ENCODE data around the gene FGFR2.

The FGFR2 gene

DNA sequence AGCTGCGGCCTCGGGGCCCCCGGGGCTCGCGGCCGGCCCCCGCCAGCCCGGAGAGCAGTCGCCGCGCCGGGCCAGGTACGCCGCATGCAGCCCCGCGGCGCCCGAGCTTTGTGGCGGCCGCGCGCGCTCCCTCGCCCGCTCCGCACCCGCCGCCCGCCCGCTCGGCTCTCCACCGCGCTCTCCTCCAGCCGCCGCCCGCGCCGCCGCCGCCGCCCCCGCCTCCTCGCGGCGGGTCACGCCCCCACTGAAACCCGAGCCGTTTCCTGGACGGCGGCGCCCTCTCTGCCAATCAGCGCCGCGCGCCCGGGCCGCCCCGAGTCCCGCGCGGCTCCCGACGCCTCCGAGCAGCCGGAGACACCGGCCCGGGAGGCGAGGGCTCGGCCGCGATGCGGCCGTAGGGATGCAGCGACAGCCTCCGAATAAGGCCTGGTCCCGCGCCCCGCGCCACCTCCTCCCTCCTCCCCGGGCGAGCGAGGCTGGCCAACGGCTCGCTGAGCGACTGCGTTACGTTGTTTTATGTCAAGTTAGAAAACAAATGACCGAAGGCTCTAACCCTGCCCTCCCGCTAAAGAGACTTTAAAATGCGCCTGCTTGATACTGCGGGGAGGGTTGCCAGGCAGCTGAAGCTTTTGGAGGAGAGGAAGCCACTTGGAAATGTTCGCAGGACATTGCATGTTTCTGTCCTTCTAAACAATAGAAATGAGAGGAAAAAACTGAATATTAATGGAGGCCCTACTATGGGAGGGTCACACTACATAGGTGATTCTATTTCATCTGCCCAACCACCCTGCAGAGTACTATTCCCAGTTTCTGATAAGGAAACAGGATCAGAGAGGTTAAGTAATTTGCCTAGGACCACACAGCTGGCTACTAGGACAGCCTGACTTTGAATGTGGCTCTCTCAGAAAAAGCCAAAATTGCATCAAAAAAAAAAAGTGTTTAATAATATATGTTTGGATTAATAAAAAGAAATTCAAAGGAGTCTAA lies at the start of gene FGFR2:
FGFR2 (minus strand) TSS at position 182 of the 987 bp plus-strand sequence. CDS start 4,627 bp downstream, outside the sequence.
- peak; percentile 17 for DNase-seq (ENCODE audit: low read depth)
- H3K4me3 ChIP-seq (ENCODE audit: control insufficient read depth, low read depth, low read length) = no peak within 1 kb of the TSS
- TF ChIP-seq, protein P1, sequence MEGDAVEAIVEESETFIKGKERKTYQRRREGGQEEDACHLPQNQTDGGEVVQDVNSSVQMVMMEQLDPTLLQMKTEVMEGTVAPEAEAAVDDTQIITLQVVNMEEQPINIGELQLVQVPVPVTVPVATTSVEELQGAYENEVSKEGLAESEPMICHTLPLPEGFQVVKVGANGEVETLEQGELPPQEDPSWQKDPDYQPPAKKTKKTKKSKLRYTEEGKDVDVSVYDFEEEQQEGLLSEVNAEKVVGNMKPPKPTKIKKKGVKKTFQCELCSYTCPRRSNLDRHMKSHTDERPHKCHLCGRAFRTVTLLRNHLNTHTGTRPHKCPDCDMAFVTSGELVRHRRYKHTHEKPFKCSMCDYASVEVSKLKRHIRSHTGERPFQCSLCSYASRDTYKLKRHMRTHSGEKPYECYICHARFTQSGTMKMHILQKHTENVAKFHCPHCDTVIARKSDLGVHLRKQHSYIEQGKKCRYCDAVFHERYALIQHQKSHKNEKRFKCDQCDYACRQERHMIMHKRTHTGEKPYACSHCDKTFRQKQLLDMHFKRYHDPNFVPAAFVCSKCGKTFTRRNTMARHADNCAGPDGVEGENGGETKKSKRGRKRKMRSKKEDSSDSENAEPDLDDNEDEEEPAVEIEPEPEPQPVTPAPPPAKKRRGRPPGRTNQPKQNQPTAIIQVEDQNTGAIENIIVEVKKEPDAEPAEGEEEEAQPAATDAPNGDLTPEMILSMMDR (conservative IDR thresholded peaks at IDR 0.05; ENCODE audit: control insufficient read depth, insufficient read depth, low read depth, low read length) = no peak

- H3K4me3 ChIP-seq (ENCODE audit: control insufficient read depth, low read depth, low read length) = no peak overlapping the region
- TF ChIP-seq, protein P1 (conservative IDR thresholded peaks at IDR 0.05; ENCODE audit: control insufficient read depth, insufficient read depth, low read depth, low read length) = no peak
- DNase-seq (ENCODE audit: low read depth) = no peak
Observed at GRCh38 chr10:121647401-121647800, 49.2 kb upstream of the FGFR2 start.

DNA sequence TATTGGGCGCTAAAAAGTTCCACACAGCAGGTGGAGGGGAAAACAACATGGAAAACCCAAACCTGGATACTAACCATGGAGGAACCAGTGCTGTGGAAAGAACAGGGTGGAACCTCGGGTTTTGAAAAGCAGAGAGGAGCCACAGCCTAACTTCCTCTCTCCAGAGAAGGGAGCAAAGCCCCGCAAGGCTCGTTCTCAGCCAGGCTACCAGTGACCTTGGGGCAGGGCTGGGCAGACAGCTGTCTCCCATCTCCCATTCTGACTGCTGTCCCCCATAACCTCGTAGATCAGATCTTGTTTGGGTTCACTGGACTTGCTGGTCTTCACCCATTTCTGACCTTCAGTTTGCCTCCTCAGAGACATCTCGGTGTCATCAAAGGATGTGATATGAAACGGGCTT lies 47.5 kb upstream of the FGFR2 start:
- TF ChIP-seq, protein P1 (conservative IDR thresholded peaks at IDR 0.05; ENCODE audit: control insufficient read depth, insufficient read depth, low read depth, low read length) = no peak
- no peak for DNase-seq (ENCODE audit: low read depth)

DNA sequence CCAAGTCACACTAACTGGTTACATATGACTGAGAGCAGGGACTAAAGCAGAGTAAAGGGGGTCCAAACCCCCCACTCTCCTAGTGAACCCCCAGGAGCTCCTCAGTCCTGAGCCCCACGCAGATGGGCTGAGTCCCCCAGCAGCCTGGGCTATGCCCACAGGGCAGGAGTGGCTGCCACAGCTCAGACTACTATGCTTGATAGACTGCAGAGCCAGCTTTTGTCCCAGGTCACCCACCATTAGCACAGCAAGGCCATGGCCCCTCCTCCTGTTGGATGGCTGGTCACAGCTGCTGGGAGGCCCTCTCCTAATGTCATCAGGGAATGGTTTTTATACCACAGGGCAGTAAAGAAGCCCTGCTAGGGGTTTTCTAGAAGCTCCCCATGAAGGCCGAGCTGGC lies 46.3 kb upstream of the FGFR2 start:
- no peak for DNase-seq (ENCODE audit: low read depth)
- H3K4me3 ChIP-seq (ENCODE audit: control insufficient read depth, low read depth, low read length) = no peak overlapping the region
- TF ChIP-seq, protein P1 (conservative IDR thresholded peaks at IDR 0.05; ENCODE audit: control insufficient read depth, insufficient read depth, low read depth, low read length) = no peak

More for the DNA sequence above, 47.5 kb upstream of the FGFR2 start:
- H3K4me3 ChIP-seq (ENCODE audit: control insufficient read depth, low read depth, low read length) = no peak overlapping the region

- no peak for DNase-seq (ENCODE audit: low read depth)
- H3K4me3 ChIP-seq (ENCODE audit: control insufficient read depth, low read depth, low read length) = no peak overlapping the region
- TF ChIP-seq, protein P1 (conservative IDR thresholded peaks at IDR 0.05; ENCODE audit: control insufficient read depth, insufficient read depth, low read depth, low read length) = no peak
Observed at GRCh38 chr10:121640266-121640665, 42.0 kb upstream of the FGFR2 start.

DNA sequence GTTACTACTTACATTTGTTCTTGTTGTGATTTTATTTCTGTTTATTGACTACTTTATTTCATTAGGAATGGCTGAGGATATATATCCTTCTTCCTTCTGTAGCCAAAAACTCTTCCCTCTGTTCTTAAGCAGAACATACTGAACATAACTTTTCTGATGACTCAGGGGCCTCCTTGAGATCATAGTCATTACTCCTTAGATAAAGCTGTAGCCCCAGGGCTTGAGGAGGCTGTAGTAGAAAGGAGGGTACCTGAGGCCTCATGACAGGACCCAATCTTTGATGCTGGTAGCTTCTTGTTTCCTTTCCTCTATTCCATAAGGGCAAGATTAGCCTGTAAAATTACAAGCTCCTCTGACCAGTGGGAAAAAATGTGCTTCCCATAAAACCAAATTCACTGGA lies 41.2 kb upstream of the FGFR2 start:
- H3K4me3 ChIP-seq (ENCODE audit: control insufficient read depth, low read depth, low read length) = no peak overlapping the region
- TF ChIP-seq, protein P1 (conservative IDR thresholded peaks at IDR 0.05; ENCODE audit: control insufficient read depth, insufficient read depth, low read depth, low read length) = no peak
- DNase-seq (ENCODE audit: low read depth) = no peak

Measured in fibroblast of mammary gland (primary cell).